GM12878 (cell line): ENCODE data around the gene UBB. TPM values are rescaled to one million over a fixed set of nuclear protein-coding genes. Genes with fewer than 3 reads are reported as not detected.

ENCODE experiments used
- ATAC-seq: fragments of 200-7000 bp; cut with Tn5 transposase; 3 replicates; pipeline ENCODE4 v1.9.1; 2020; ENCODE audit warnings: mild to moderate bottlenecking, moderate library complexity
- BruUV-seq: library from RNA; stranded (reverse); fragments of 400-500 nt; replicated peaks from 2 replicates; lab custom pipeline; 2021; lab: Mats Ljungman, UMichigan
- CTCF ChIA-PET: fragments of 300-600 bp; sonication (Branson Sonifier 250); formaldehyde crosslinking; extraction: SDS; loops from one replicate; lab custom pipeline; 2021; ENCODE audit warnings: inconsistent platforms; lab: Yijun Ruan, JAX
- POLR2A ChIA-PET: fragments of 350-600 bp; formaldehyde crosslinking; extraction: SDS; loops from one replicate; lab custom pipeline; 2021; ENCODE audit warnings: inconsistent platforms; lab: Charles Lee
- RAD21 ChIA-PET: fragments of 300-600 bp; sonication (Branson Sonifier 250); formaldehyde crosslinking; loops from one replicate; lab custom pipeline; 2023; ENCODE audit warnings: antibody characterized with exemption; ENCODE audit not compliant: unreplicated experiment; lab: Charles Lee
- SMC1A ChIA-PET: fragments of 300-600 bp; sonication (Branson Sonifier 250); formaldehyde crosslinking; loops from one replicate; lab custom pipeline; 2023; ENCODE audit not compliant: unreplicated experiment, uncharacterized antibody; lab: Charles Lee
- DNase-seq: peaks from one replicate; pipeline ENCODE4 v3.0.0-alpha.2; 2011; ENCODE audit warnings: low read depth, low spot score
- FAIRE-seq: peaks from 3 replicates; lab custom pipeline; 2011; peaks lifted over from hg19 to GRCh38; lab: Jason Lieb, UNC
- H2AFZ ChIP-seq: 2 replicates; pipeline ENCODE4 v1.6.0; 2011; ENCODE audit warnings: low read depth, low read length, control low read depth; ENCODE audit not compliant: control insufficient read depth
- H3K27ac ChIP-seq: 2 replicates; pipeline ENCODE4 v1.5.1; 2011; ENCODE audit warnings: control low read depth; ENCODE audit not compliant: control insufficient read depth, insufficient read depth
- H3K27me3 ChIP-seq, 2 experiments: replicated peaks in 1 of 2; 2 replicates each; pipeline versions ENCODE4 v1.6.0 to v1.6.1; 2011; ENCODE audit warnings: low read length in 1 of 2; ENCODE audit not compliant: control insufficient read depth in 2 of 2, insufficient read depth in 2 of 2
- H3K36me3 ChIP-seq, 2 experiments: 2 replicates each; pipeline ENCODE4 v1.5.1; 2011; ENCODE audit warnings: low read length in 1 of 2; ENCODE audit not compliant: control insufficient read depth in 2 of 2, insufficient read depth in 2 of 2
- H3K4me1 ChIP-seq: 2 replicates; pipeline ENCODE4 v1.6.1; 2011; ENCODE audit warnings: mild to moderate bottlenecking, low read length, moderate library complexity, mixed read lengths; ENCODE audit not compliant: control insufficient read depth, insufficient read depth
- H3K4me2 ChIP-seq: 2 replicates; pipeline ENCODE4 v1.6.0; 2011; ENCODE audit warnings: control low read depth; ENCODE audit not compliant: control insufficient read depth, insufficient read depth
- H3K4me3 ChIP-seq: fragments of 200-600 bp; sonication (generic); 2 replicates; pipeline ENCODE4 v1.5.1; 2016
- H3K79me2 ChIP-seq: 2 replicates; pipeline ENCODE4 v1.6.0; 2011; ENCODE audit warnings: low read length; ENCODE audit not compliant: control insufficient read depth, insufficient read depth
- H3K9ac ChIP-seq: 2 replicates; pipeline ENCODE4 v1.8.0; 2011; ENCODE audit warnings: low read length, control low read depth, mixed read lengths; ENCODE audit not compliant: control insufficient read depth, insufficient read depth
- H3K9me3 ChIP-seq: replicated peaks from 3 replicates; pipeline ENCODE4 v1.5.1; 2011; ENCODE audit warnings: mild to moderate bottlenecking, low read length; ENCODE audit not compliant: control insufficient read depth, insufficient read depth
- H4K20me1 ChIP-seq: 2 replicates; pipeline ENCODE4 v1.6.0; 2011; ENCODE audit not compliant: control insufficient read depth, insufficient read depth
- BCL11A ChIP-seq: IDR thresholded peaks from 2 replicates; pipeline ENCODE4 v1.6.1; 2011; ENCODE audit warnings: low read depth, low read length
- CHD2 ChIP-seq: IDR thresholded peaks from 2 replicates; pipeline ENCODE4 v1.6.1; 2011; ENCODE audit warnings: low read depth, low read length, improper control_type of control experiment, borderline replicate concordance
- NR2F1 ChIP-seq: fragments of 450-650 bp; conservative IDR thresholded peaks from 2 replicates; pipeline ENCODE4 v1.6.1; 2017; ENCODE audit warnings: mild to moderate bottlenecking
- NRF1 ChIP-seq: conservative IDR thresholded peaks from 2 replicates; pipeline ENCODE4 v1.6.1; 2011; ENCODE audit warnings: mild to moderate bottlenecking, low read depth, low read length, improper control_type of control experiment
- PRDM15 ChIP-seq: fragments of 450-650 bp; formaldehyde crosslinking; IDR thresholded peaks from 2 replicates; pipeline ENCODE4 v1.4.0; 2020; ENCODE audit warnings: mild to moderate bottlenecking, moderate library complexity
- RBBP5 ChIP-seq: fragments of 200-600 bp; sonication (generic); conservative IDR thresholded peaks from 2 replicates; pipeline ENCODE4 v1.6.1; 2016
- RUNX3 ChIP-seq: IDR thresholded peaks from 2 replicates; pipeline ENCODE4 v1.6.1; 2012; ENCODE audit warnings: low read length, inconsistent platforms
- SIN3A ChIP-seq: IDR thresholded peaks from 2 replicates; pipeline ENCODE4 v1.6.1; 2012; ENCODE audit warnings: low read depth, low read length, improper control_type of control experiment
- SRF ChIP-seq, 2 experiments: IDR thresholded peaks; 2 replicates each; pipeline ENCODE4 v1.6.1; 2011; ENCODE audit warnings: low read depth in 2 of 2, low read length in 2 of 2, mild to moderate bottlenecking in 1 of 2, moderate library complexity in 1 of 2
- TAF1 ChIP-seq: IDR thresholded peaks from 2 replicates; pipeline ENCODE4 v1.6.1; 2011; ENCODE audit warnings: mild to moderate bottlenecking, low read depth, low read length, borderline replicate concordance
- YBX1 ChIP-seq: fragments of 450-650 bp; IDR thresholded peaks from 2 replicates; pipeline ENCODE4 v1.6.1; 2016; ENCODE audit warnings: antibody characterized with exemption
- WGBS: methylation state at CpG from one replicate; pipeline ENCODE4 v1.1.6; 2016; ENCODE audit warnings: low lambda C conversion rate; ENCODE audit not compliant: insufficient replicate concordance, insufficient coverage; ENCODE audit errors: missing lambda C conversion rate; 5-methylcytosine and 5-hydroxymethylcytosine counted together
- in situ Hi-C: fragments of 300-500 bp; cut with MboI; formaldehyde crosslinking; loops from 9 replicates; pipeline ENCODE4 v1.14.3; 2018; ENCODE audit warnings: mixed read lengths
- intact Hi-C: fragments of 100-400 bp; cut with micrococcal nuclease; formaldehyde crosslinking; loops from one replicate; pipeline ENCODE4 v1.14.2; 2022; ENCODE audit not compliant: unreplicated experiment
- polyA plus RNA-seq, 11 experiments: library from polyadenylated mRNA; depleted of rRNA in 4 of 11; unstranded in 6 of 11; stranded (reverse) in 5 of 11; fragments of >200 nt; fragmentation: Nextera tagmentation in 4 of 11; fragmentation: Illumina TruSeq in 1 of 11; extraction: Ambion mirVana in 4 of 11; extraction: Trizol in 1 of 11; gene quantifications; 1 replicate in 1 of 11; 2 replicates in 10 of 11; pipeline versions ENCODE4 v1.2.1 to v1.2.3, GENCODE V29; 2011 to 2016; ENCODE audit warnings: inconsistent platforms in 2 of 11, missing spikeins in 2 of 11, low read depth in 1 of 11
- total RNA-seq, 4 experiments: library from RNA; depleted of rRNA in 3 of 4; stranded (reverse); fragments of >200 nt in 3 of 4; fragmentation: Illumina TruSeq in 1 of 4; extraction: Trizol in 1 of 4; gene quantifications; 2 replicates each; pipeline versions ENCODE4 v1.2.1 to v1.2.3, GENCODE V29; 2013 to 2021

The UBB gene
- total and polyA plus RNA-seq, 10 of the 15 experiments (the other 5 are each of a cell fraction or from before 2014, with no cell fraction given) = 1,133 to 4,246 (median 2,099) TPM

- CTCF ChIA-PET = no interaction called here
- H3K4me1 ChIP-seq = no peaks in the 10 kb centered on the region
- H3K9me3 ChIP-seq = no peaks in the 10 kb centered on the region
- TF ChIP-seq SIN3A = no peak
- TF ChIP-seq BCL11A = no peak
- no peak for TF ChIP-seq CHD2
- no peak for TF ChIP-seq PRDM15 (CRISPR knock-in tag)
- no peak for TF ChIP-seq TAF1
- TF ChIP-seq SRF (IDR thresholded peaks at IDR 0.05; ENCODE audit: low read depth in 2 of 2, low read length in 2 of 2) = no peak
- TF ChIP-seq RBBP5 = no peak
- no peak for TF ChIP-seq NRF1
- no peak for TF ChIP-seq RUNX3
- no peak for TF ChIP-seq NR2F1
- no peak for TF ChIP-seq YBX1
- TF ChIP-seq, all 136 proteins: peak for 0
- DNase-seq (no peak), ATAC-seq (no peak), FAIRE-seq (no peak)
- Histone ChIP-seq H3K4me3 (no peak overlapping the region), H3K27me3 (no peaks in the 10 kb centered on the region), H3K36me3 (peaks cover 2 to 4% of the 10 kb centered on the region in 2 experiments; a peak in 2 of 4 replicates), H3K27ac (no peak overlapping the region), H2AFZ (no peak overlapping the region), H3K4me2 (no peak overlapping the region), H4K20me1 (no peaks in the 10 kb centered on the region), H3K9ac (no peak overlapping the region), H3K79me2 (no peaks in the 10 kb centered on the region)
- in situ Hi-C loops (no loop called here), intact Hi-C loops (no loop called here)
- POLR2A ChIA-PET = interaction anchor here (0.6 to 0.7 kb wide), 4 partner anchors 37 to 910 kb away, joined by 3 to 4 read pairs (median 4); no protein-coding TSS in a partner anchor
- SMC1A ChIA-PET = no interaction called here
- RAD21 ChIA-PET = no interaction called here
- BruUV-seq = no TSS peak
- WGBS = 100% methylated on average over 1 of the region's 1 CpG
These were observed 40.9 kb upstream of the UBB start for GRCh38 chr17:16339959-16340358.
